Activated CD4-positive, alpha-beta T cell treated with anti-CD3 and anti-CD28 coated beads, Interleukin-2, amount 10 ng/mL, durations not matched to agents 24 days and 14 days (primary cell): Measurements from ENCODE around the gene HMG20A. TPM values are rescaled to one million over a fixed set of nuclear protein-coding genes. Genes with fewer than 3 reads are reported as not detected.

ENCODE experiments used
- DNase-seq: peaks from one replicate; pipeline ENCODE4 v3.0.0; 2022
- H3K27ac Mint-ChIP-seq: one replicate; pipeline ENCODE4 v1.8.0; 2022; ENCODE audit warnings: mild to moderate bottlenecking, mixed read lengths
- H3K27me3 Mint-ChIP-seq: one replicate; pipeline ENCODE4 v1.8.0; 2022; ENCODE audit warnings: mixed read lengths
- H3K36me3 Mint-ChIP-seq: one replicate; pipeline ENCODE4 v1.8.0; 2022; ENCODE audit warnings: low read depth, mild to moderate bottlenecking, mixed read lengths
- H3K4me1 Mint-ChIP-seq: one replicate; pipeline ENCODE4 v1.8.0; 2021; ENCODE audit warnings: mixed read lengths
- H3K4me3 Mint-ChIP-seq: one replicate; pipeline ENCODE4 v1.8.0; 2022; ENCODE audit warnings: mild to moderate bottlenecking, moderate library complexity, mixed read lengths
- H3K9me3 Mint-ChIP-seq: one replicate; pipeline ENCODE4 v1.8.0; 2021; ENCODE audit warnings: mixed read lengths
- intact Hi-C: fragments of 100-400 bp; cut with micrococcal nuclease; formaldehyde crosslinking; loops from one replicate; pipeline ENCODE4 v1.15.1; 2023
- total RNA-seq: library from RNA; stranded (reverse); gene quantifications from 2 replicates; pipeline ENCODE4 v1.2.3, GENCODE V29; 2022

Gene HMG20A
- total RNA-seq, 1 donor from 2014 or later = 46.4 TPM

GRCh38 chr15:77459031-77459430 lies 38.3 kb downstream of the HMG20A start:
- intact Hi-C loops = no loop called here
- DNase-seq = no peak
- H3K27ac Mint-ChIP-seq = no peak overlapping the region
- H3K4me3 Mint-ChIP-seq = no peak overlapping the region
- H3K27me3 Mint-ChIP-seq = no peaks in the 10 kb centered on the region
- H3K4me1 Mint-ChIP-seq = peaks cover 22% of the 10 kb centered on the region
- H3K36me3 Mint-ChIP-seq = peaks cover 23% of the 10 kb centered on the region
- no peaks in the 10 kb centered on the region for H3K9me3 Mint-ChIP-seq

- Mint-ChIP-seq H3K4me1 (peaks cover 12% of the 10 kb centered on the region), H3K27me3 (no peaks in the 10 kb centered on the region), H3K9me3 (no peaks in the 10 kb centered on the region), H3K36me3 (peaks cover 27% of the 10 kb centered on the region), H3K4me3 (no peak overlapping the region), H3K27ac (no peak overlapping the region)
- intact Hi-C loops = no loop called here
- DNase-seq = no peak
These were observed 40.8 kb downstream of the HMG20A start for GRCh38 chr15:77461486-77461885.

- Mint-ChIP-seq H3K4me3 (no peak overlapping the region), H3K27me3 (no peaks in the 10 kb centered on the region), H3K27ac (no peak overlapping the region), H3K9me3 (no peaks in the 10 kb centered on the region), H3K36me3 (peaks cover 36% of the 10 kb centered on the region), H3K4me1 (no peaks in the 10 kb centered on the region)
- intact Hi-C loops = no loop called here
- DNase-seq = no peak
These were observed 43.6 kb downstream of the HMG20A start for GRCh38 chr15:77464129-77464865.

- Mint-ChIP-seq H3K9me3 (no peaks in the 10 kb centered on the region), H3K27me3 (no peaks in the 10 kb centered on the region), H3K4me3 (no peak overlapping the region), H3K36me3 (peaks cover 27% of the 10 kb centered on the region), H3K27ac (no peak overlapping the region), H3K4me1 (no peaks in the 10 kb centered on the region)
- intact Hi-C loops = no loop called here
- no peak for DNase-seq
These were observed 45.8 kb downstream of the HMG20A start for GRCh38 chr15:77466521-77466920.

- DNase-seq = no peak
- Mint-ChIP-seq H3K4me3 (no peak overlapping the region), H3K27me3 (no peaks in the 10 kb centered on the region), H3K27ac (no peak overlapping the region), H3K36me3 (peaks cover 40% of the 10 kb centered on the region), H3K9me3 (no peaks in the 10 kb centered on the region), H3K4me1 (no peaks in the 10 kb centered on the region)
- intact Hi-C loops = no loop called here
These were observed 48.2 kb downstream of the HMG20A start for GRCh38 chr15:77468896-77469295.

GRCh38 chr15:77470235-77470634 lies 49.5 kb downstream of the HMG20A start:
- no peaks in the 10 kb centered on the region for H3K27me3 Mint-ChIP-seq
- H3K4me3 Mint-ChIP-seq = no peak overlapping the region
- intact Hi-C loops = no loop called here
- DNase-seq = no peak
- no peak overlapping the region for H3K27ac Mint-ChIP-seq
- peaks cover 41% of the 10 kb centered on the region for H3K36me3 Mint-ChIP-seq
- no peaks in the 10 kb centered on the region for H3K9me3 Mint-ChIP-seq
- H3K4me1 Mint-ChIP-seq = no peaks in the 10 kb centered on the region

- intact Hi-C loops = no loop called here
- H3K27ac Mint-ChIP-seq = no peak overlapping the region
- H3K4me1 Mint-ChIP-seq = no peaks in the 10 kb centered on the region
- no peaks in the 10 kb centered on the region for H3K27me3 Mint-ChIP-seq
- no peak for DNase-seq
- peaks cover 49% of the 10 kb centered on the region for H3K36me3 Mint-ChIP-seq
- no peaks in the 10 kb centered on the region for H3K9me3 Mint-ChIP-seq
- H3K4me3 Mint-ChIP-seq = no peak overlapping the region
These were observed 52.6 kb downstream of the HMG20A start for GRCh38 chr15:77473328-77473727.

GRCh38 chr15:77474310-77474988 lies 53.8 kb downstream of the HMG20A start:
- peaks cover 8% of the 10 kb centered on the region for H3K4me1 Mint-ChIP-seq
- no peaks in the 10 kb centered on the region for H3K27me3 Mint-ChIP-seq
- no peaks in the 10 kb centered on the region for H3K9me3 Mint-ChIP-seq
- peaks cover 49% of the 10 kb centered on the region for H3K36me3 Mint-ChIP-seq
- H3K4me3 Mint-ChIP-seq = no peak overlapping the region
- DNase-seq = no peak
- intact Hi-C loops = no loop called here
- no peak overlapping the region for H3K27ac Mint-ChIP-seq

GRCh38 chr15:77475001-77475400 lies 54.3 kb downstream of the HMG20A start:
- no peak overlapping the region for H3K27ac Mint-ChIP-seq
- intact Hi-C loops = no loop called here
- H3K9me3 Mint-ChIP-seq = no peaks in the 10 kb centered on the region
- no peak for DNase-seq
- peaks cover 51% of the 10 kb centered on the region for H3K36me3 Mint-ChIP-seq
- H3K4me1 Mint-ChIP-seq = peaks cover 8% of the 10 kb centered on the region
- H3K27me3 Mint-ChIP-seq = no peaks in the 10 kb centered on the region
- H3K4me3 Mint-ChIP-seq = no peak overlapping the region

- Mint-ChIP-seq H3K27me3 (no peaks in the 10 kb centered on the region), H3K4me3 (no peak overlapping the region), H3K4me1 (peaks cover 8% of the 10 kb centered on the region), H3K9me3 (no peaks in the 10 kb centered on the region), H3K36me3 (peaks cover 50% of the 10 kb centered on the region), H3K27ac (no peak overlapping the region)
- DNase-seq = no peak
- intact Hi-C loops = no loop called here
These were observed 55.2 kb downstream of the HMG20A start for GRCh38 chr15:77475898-77476297.

GRCh38 chr15:77476995-77477394 lies 56.3 kb downstream of the HMG20A start:
- Mint-ChIP-seq H3K9me3 (no peaks in the 10 kb centered on the region), H3K4me3 (no peak overlapping the region), H3K27ac (no peak overlapping the region), H3K4me1 (peaks cover 8% of the 10 kb centered on the region), H3K36me3 (peaks cover 48% of the 10 kb centered on the region), H3K27me3 (no peaks in the 10 kb centered on the region)
- DNase-seq = no peak
- intact Hi-C loops = no loop called here

- Mint-ChIP-seq H3K27me3 (no peaks in the 10 kb centered on the region), H3K4me1 (peaks cover 8% of the 10 kb centered on the region), H3K4me3 (no peak overlapping the region), H3K9me3 (no peaks in the 10 kb centered on the region), H3K27ac (no peak overlapping the region), H3K36me3 (peaks cover 44% of the 10 kb centered on the region)
- intact Hi-C loops = no loop called here
- no peak for DNase-seq
These were observed 57.4 kb downstream of the HMG20A start for GRCh38 chr15:77478051-77478450.

- Mint-ChIP-seq H3K36me3 (peaks cover 48% of the 10 kb centered on the region), H3K4me3 (no peak overlapping the region), H3K27ac (no peak overlapping the region), H3K4me1 (peaks cover 8% of the 10 kb centered on the region), H3K9me3 (no peaks in the 10 kb centered on the region), H3K27me3 (no peaks in the 10 kb centered on the region)
- intact Hi-C loops = no loop called here
- no peak for DNase-seq
These were observed 58.3 kb downstream of the HMG20A start for GRCh38 chr15:77479015-77479414.

- intact Hi-C loops = no loop called here
- H3K36me3 Mint-ChIP-seq = peaks cover 57% of the 10 kb centered on the region
- no peak overlapping the region for H3K27ac Mint-ChIP-seq
- no peak overlapping the region for H3K4me3 Mint-ChIP-seq
- no peak for DNase-seq
- no peaks in the 10 kb centered on the region for H3K9me3 Mint-ChIP-seq
- peaks cover 8% of the 10 kb centered on the region for H3K4me1 Mint-ChIP-seq
- H3K27me3 Mint-ChIP-seq = no peaks in the 10 kb centered on the region
These were observed 60.4 kb downstream of the HMG20A start for GRCh38 chr15:77480859-77481633.
